SU-DHL-6 (cell line): ENCODE data around the gene ATP6V0B.

Experiments used
- CTCF ChIP-seq: fragments of 200-600 bp; sonication (generic); IDR thresholded peaks from one replicate; pipeline ENCODE4 v1.5.1; 2017; ENCODE audit warnings: antibody characterized with exemption, mild to moderate bottlenecking, low read length, moderate library complexity; ENCODE audit not compliant: insufficient read depth, poor library complexity, severe bottlenecking
- EZH2phosphoT487 ChIP-seq: fragments of 200-600 bp; sonication (generic), shearing (Covaris generic); conservative IDR thresholded peaks from 2 replicates; pipeline ENCODE4 v1.6.1; 2018; ENCODE audit warnings: mild to moderate bottlenecking, antibody characterized with exemption, low read length, moderate library complexity, mixed read lengths

DNA sequence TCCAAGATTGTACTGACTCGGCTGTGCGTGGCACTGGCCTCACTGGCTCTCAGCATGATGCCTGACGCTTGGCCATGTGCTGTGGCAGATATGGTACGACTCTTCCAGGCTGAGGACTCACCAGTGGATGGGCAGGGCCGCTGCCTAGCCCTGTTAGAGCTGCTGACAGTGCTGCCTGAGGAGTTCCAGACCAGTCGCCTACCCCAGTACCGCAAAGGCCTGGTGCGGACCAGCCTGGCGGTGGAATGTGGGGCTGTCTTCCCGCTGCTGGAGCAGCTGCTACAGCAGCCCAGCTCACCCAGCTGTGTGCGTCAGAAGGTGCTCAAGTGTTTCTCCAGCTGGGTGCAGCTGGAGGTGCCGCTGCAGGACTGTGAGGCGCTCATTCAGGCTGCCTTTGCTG, 25.1 kb upstream of the ATP6V0B start:
- TF ChIP-seq CTCF (no peak), EZH2phosphoT487 (no peak)
